Gastrocnemius medialis (tissue), 4 donors: ENCODE results near the gene AGPAT3. TPM values are rescaled to one million over a fixed set of nuclear protein-coding genes. Genes with fewer than 3 reads are reported as not detected.
"Not testable (repeated sequence)": the region's sequence is repeated elsewhere in the genome, so short reads cannot be mapped to it uniquely, and the experiment has no call there.

ENCODE experiments used
- ATAC-seq, 2 donors: fragments of 150-250 bp; one replicate each; pipeline ENCODE4 v1.9.1; 2016
- DNase-seq, 2 donors: peaks; one replicate each; pipeline ENCODE4 v3.0.0-alpha.2; 2019
- H3K27ac ChIP-seq, 4 donors: fragments of 200-600 bp; sonication (generic); 1 replicate in 1 of 4; 2 replicates in 3 of 4; pipeline ENCODE4 v1.5.1; 2016 to 2018; ENCODE audit warnings: mild to moderate bottlenecking in 2 of 4, moderate library complexity in 1 of 4
- H3K27me3 ChIP-seq, 3 donors: fragments of 200-600 bp; sonication (generic) in 2 of 3; 1 replicate in 1 of 3; 2 replicates in 2 of 3; pipeline versions ENCODE4 v1.5.1 to v1.6.0; 2016 to 2019; ENCODE audit warnings: mild to moderate bottlenecking in 1 of 3, moderate library complexity in 1 of 3
- H3K36me3 ChIP-seq, 2 donors: fragments of 200-600 bp; sonication (generic) in 1 of 2; one replicate each; pipeline ENCODE4 v1.5.1; 2017 to 2018
- H3K4me1 ChIP-seq, 2 donors: fragments of 200-600 bp; sonication (generic) in 1 of 2; one replicate each; pipeline ENCODE4 v1.5.1; 2016 to 2017; ENCODE audit warnings: mild to moderate bottlenecking in 2 of 2
- H3K4me3 ChIP-seq, 4 donors: fragments of 200-600 bp; sonication (generic) in 3 of 4; 1 replicate in 1 of 4; 2 replicates in 3 of 4; pipeline ENCODE4 v1.5.1; 2016 to 2019; ENCODE audit warnings: mild to moderate bottlenecking in 2 of 4
- H3K9me3 ChIP-seq, 3 donors: fragments of 200-600 bp; sonication (generic) in 2 of 3; 1 replicate in 1 of 3; 2 replicates in 2 of 3; pipeline ENCODE4 v1.5.1; 2016 to 2019
- POLR2A ChIP-seq, 2 donors: fragments of 450-650 bp; IDR thresholded peaks; one replicate each; pipeline ENCODE4 v1.6.1; 2017; ENCODE audit warnings: antibody characterized with exemption in 2 of 2, mild to moderate bottlenecking in 2 of 2, moderate library complexity in 2 of 2
- in situ Hi-C, 4 donors: fragments of 200-750 bp; cut with MboI; loops; one replicate each; pipeline versions ENCODE4 v1.15.0 to v1.8.0; 2017; ENCODE audit warnings: low sequenced_read_pairs in 4 of 4
- intact Hi-C: fragments of 100-400 bp; cut with DNase I; formaldehyde crosslinking; loops from one replicate; pipeline ENCODE4 v1.15.1; 2023; ENCODE audit warnings: low total_unique reads
- total RNA-seq, 4 donors: library from RNA; depleted of rRNA; stranded (reverse); fragments of >200 nt; gene quantifications; one replicate each; pipeline versions ENCODE4 v1.1.0 to v1.2.3, GENCODE V29; 2016
- TF ChIP-seq, protein P1 (sequence below), 5 experiments: fragments of 450-650 bp in 3 of 5; fragments of 200-600 bp in 2 of 5; sonication (generic) in 2 of 5; IDR thresholded peaks in 4 of 5; conservative IDR thresholded peaks in 1 of 5; 1 replicate in 4 of 5; 2 replicates in 1 of 5; pipeline ENCODE4 v1.5.1; 2016 to 2019; ENCODE audit warnings: antibody characterized with exemption in 5 of 5, mild to moderate bottlenecking in 3 of 5, moderate library complexity in 3 of 5

Gene AGPAT3
- total RNA-seq, 4 donors from 2014 or later = 44.2 to 102 (median 59.3) TPM

DNA sequence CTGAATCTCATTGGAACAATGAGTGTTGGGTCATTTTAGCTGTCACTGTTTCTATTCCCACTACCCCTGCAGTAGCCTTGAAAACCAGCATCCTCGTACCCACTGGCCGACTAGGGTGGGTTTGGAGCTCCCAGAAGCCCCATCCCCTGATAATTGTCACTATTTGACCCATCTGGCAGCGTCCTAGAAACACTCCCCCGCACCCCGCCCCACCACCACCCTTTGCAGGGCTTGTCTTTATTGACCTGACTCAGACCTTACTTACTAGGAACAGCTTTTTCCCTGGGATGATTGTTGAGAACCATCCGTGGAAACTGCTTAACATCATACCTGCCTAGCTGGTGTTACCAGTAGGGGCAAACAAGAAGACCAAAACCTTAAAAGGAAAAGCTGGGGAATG lies 28.4 kb upstream of the AGPAT3 start:
- DNase-seq = no peak
- no peak overlapping the region for H3K4me3 ChIP-seq
- TF ChIP-seq POLR2A (IDR thresholded peaks at IDR 0.05) = no peak
- TF ChIP-seq, protein P1, sequence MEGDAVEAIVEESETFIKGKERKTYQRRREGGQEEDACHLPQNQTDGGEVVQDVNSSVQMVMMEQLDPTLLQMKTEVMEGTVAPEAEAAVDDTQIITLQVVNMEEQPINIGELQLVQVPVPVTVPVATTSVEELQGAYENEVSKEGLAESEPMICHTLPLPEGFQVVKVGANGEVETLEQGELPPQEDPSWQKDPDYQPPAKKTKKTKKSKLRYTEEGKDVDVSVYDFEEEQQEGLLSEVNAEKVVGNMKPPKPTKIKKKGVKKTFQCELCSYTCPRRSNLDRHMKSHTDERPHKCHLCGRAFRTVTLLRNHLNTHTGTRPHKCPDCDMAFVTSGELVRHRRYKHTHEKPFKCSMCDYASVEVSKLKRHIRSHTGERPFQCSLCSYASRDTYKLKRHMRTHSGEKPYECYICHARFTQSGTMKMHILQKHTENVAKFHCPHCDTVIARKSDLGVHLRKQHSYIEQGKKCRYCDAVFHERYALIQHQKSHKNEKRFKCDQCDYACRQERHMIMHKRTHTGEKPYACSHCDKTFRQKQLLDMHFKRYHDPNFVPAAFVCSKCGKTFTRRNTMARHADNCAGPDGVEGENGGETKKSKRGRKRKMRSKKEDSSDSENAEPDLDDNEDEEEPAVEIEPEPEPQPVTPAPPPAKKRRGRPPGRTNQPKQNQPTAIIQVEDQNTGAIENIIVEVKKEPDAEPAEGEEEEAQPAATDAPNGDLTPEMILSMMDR (IDR thresholded peaks at IDR 0.05 in 4 of 5, conservative IDR thresholded peaks at IDR 0.05 in 1 of 5) = no peak
- no peak for ATAC-seq
- no peaks in the 10 kb centered on the region for H3K4me1 ChIP-seq
- intact Hi-C loops (no loop called here), in situ Hi-C loops (loop anchor here in 1 of 4 donors (25.0 kb wide), 1 partner anchor 101 kb away; no protein-coding TSS in a partner anchor)
- no peaks in the 10 kb centered on the region for H3K27me3 ChIP-seq
- H3K36me3 ChIP-seq = no peaks in the 10 kb centered on the region
- no peaks in the 10 kb centered on the region for H3K9me3 ChIP-seq
- H3K27ac ChIP-seq = no peak overlapping the region

DNA sequence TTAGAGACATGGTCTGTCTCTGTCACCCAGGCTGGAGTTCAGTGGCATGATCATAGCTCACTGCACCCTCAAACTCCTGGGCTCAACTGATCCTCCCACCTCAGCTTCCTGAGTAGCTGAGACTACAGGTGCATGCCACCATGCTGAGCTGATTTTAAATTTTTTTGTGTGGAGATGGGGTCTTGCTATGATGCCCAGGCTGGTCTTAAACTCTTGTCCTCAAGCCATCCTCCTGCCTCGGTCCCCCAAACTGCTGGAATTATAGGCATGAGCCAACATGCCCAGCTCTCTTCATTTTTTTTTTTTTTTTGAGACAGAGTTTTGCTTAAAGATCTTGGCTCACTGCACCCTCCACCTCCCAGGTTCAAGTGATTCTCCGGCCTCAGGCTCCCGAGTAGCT lies 24.8 kb upstream of the AGPAT3 start:
- H3K4me3 ChIP-seq = no peak overlapping the region
- no peak for DNase-seq
- TF ChIP-seq, protein P1 (IDR thresholded peaks at IDR 0.05 in 4 of 5, conservative IDR thresholded peaks at IDR 0.05 in 1 of 5) = no peak
- no peak for TF ChIP-seq POLR2A (IDR thresholded peaks at IDR 0.05)
- no peak overlapping the region for H3K27ac ChIP-seq
- intact Hi-C loops = no loop called here
- in situ Hi-C loops = loop anchor here in 1 of 4 donors (25.0 kb wide), 1 partner anchor 97 kb away; no protein-coding TSS in a partner anchor
- ATAC-seq = no peak
- H3K9me3 ChIP-seq = no peaks in the 10 kb centered on the region
- no peaks in the 10 kb centered on the region for H3K36me3 ChIP-seq
- H3K4me1 ChIP-seq = no peaks in the 10 kb centered on the region
- no peaks in the 10 kb centered on the region for H3K27me3 ChIP-seq

DNA sequence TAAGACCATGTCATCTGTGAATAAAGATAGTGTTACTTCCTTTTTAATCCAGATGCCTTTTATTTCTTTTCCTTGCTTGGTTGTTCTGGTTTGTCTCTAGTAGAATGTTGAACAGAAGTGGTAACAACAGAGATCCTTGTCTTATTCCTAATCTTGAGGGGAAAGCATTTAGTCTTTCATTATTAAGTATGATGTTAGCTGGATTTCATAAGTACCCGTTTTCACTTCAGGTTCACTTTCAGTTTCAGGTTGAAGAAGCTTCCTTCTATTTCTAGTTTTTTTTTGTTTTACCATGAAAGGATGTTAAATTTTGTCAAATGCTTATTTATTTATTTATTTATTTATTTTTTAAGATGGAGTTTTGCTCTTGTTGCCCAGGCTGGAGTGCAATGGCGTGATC lies 22.3 kb upstream of the AGPAT3 start:
- H3K9me3 ChIP-seq = no peaks in the 10 kb centered on the region
- H3K4me1 ChIP-seq = no peaks in the 10 kb centered on the region
- H3K27me3 ChIP-seq = no peaks in the 10 kb centered on the region
- H3K4me3 ChIP-seq = no peak overlapping the region
- ATAC-seq (no peak), DNase-seq (no peak)
- in situ Hi-C loops (loop anchor here in 1 of 4 donors (25.0 kb wide), 1 partner anchor 95 kb away; no protein-coding TSS in a partner anchor), intact Hi-C loops (no loop called here)
- TF ChIP-seq POLR2A (IDR thresholded peaks at IDR 0.05) = no peak
- TF ChIP-seq, protein P1 (IDR thresholded peaks at IDR 0.05 in 4 of 5, conservative IDR thresholded peaks at IDR 0.05 in 1 of 5) = no peak
- no peak overlapping the region for H3K27ac ChIP-seq
- H3K36me3 ChIP-seq = no peaks in the 10 kb centered on the region

DNA sequence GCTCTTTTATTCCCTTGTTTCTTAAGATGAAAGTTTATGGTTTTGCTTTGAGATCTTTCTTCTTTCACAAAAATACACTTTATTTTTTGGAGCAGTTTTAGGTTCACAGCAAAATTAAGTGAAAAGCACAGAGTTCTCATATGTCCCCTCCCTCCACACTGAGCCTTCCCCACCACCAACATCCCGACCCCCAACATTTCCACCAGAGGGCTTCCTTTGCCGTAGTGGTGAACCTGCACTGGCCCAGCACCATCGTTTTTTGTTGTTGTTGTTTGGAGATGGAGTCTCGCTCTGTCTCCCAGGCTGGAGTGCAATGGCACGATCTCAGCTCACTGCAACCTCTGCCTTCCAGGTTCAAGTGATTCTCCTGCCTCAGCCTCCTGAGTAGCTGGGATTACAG lies 20.1 kb upstream of the AGPAT3 start:
- DNase-seq, H3K36me3 ChIP-seq, H3K9me3 ChIP-seq, H3K4me1 ChIP-seq, intact Hi-C loops, H3K4me3 ChIP-seq, ATAC-seq, H3K27ac ChIP-seq, H3K27me3 ChIP-seq: not testable (repeated sequence)
- in situ Hi-C loops = loop anchor here in 1 of 4 donors (25.0 kb wide), 1 partner anchor 92 kb away; no protein-coding TSS in a partner anchor

DNA sequence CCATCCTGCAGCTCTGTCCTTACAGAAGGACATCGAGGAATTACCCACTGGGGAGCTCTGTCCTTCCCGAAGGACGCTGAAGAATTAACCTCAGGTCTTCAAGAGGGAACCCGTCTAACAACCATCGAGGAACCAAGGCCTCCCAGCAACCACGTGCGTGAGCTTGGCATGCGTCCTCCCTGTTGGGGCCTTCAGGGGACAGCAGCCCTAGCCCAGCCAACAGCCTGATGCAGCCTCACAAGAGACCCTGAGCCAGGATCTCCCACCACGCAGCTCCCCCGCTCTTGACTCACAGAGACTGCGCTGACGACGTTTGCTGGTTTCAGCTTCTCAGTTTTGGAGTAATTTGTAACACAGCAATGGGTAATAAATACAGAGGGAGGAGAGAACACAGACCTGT lies 19.6 kb upstream of the AGPAT3 start:
- intact Hi-C loops (no loop called here), in situ Hi-C loops (loop anchor here in 1 of 4 donors (25.0 kb wide), 1 partner anchor 92 kb away; no protein-coding TSS in a partner anchor)
- no peaks in the 10 kb centered on the region for H3K36me3 ChIP-seq
- no peaks in the 10 kb centered on the region for H3K27me3 ChIP-seq
- no peak overlapping the region for H3K27ac ChIP-seq
- H3K9me3 ChIP-seq = no peaks in the 10 kb centered on the region
- TF ChIP-seq, protein P1 (IDR thresholded peaks at IDR 0.05 in 4 of 5, conservative IDR thresholded peaks at IDR 0.05 in 1 of 5) = no peak
- no peak for TF ChIP-seq POLR2A (IDR thresholded peaks at IDR 0.05)
- ATAC-seq = no peak
- no peak for DNase-seq
- H3K4me3 ChIP-seq = no peak overlapping the region
- H3K4me1 ChIP-seq = no peaks in the 10 kb centered on the region
